A549 (cell line): ENCODE measurements around the gene GAB1.

Experiments used
- EP300 ChIP-seq, 2 experiments: fragments of >200 bp; sonication (Bioruptor Twin); formaldehyde crosslinking; IDR thresholded peaks; 2 replicates in 1 of 2; 3 replicates in 1 of 2; pipeline ENCODE4 v1.6.1; 2016 to 2017
- PHF8 ChIP-seq: fragments of 200-600 bp; sonication (generic); IDR thresholded peaks from 2 replicates; pipeline ENCODE4 v1.6.1; 2016; ENCODE audit warnings: low read depth, mild to moderate bottlenecking, antibody characterized with exemption, moderate library complexity, borderline replicate concordance

GRCh38 chr4:143291314-143291713 is 45.4 kb upstream of the GAB1 start:
- TF ChIP-seq EP300 (IDR thresholded peaks at IDR 0.05) = no peak
- no peak for TF ChIP-seq PHF8
